Epithelial cell of proximal tubule (primary cell): ENCODE measurements around the gene DGKI. TPM values are rescaled to one million over a fixed set of nuclear protein-coding genes. Genes with fewer than 3 reads are reported as not detected.

ENCODE experiments used
- DNase-seq: peaks from one replicate; pipeline ENCODE4 v3.0.0-alpha.2; 2011; ENCODE audit warnings: low read depth
- H3K4me3 ChIP-seq: 2 replicates; pipeline ENCODE4 v1.5.1; 2011; ENCODE audit warnings: low read depth, mild to moderate bottlenecking, low read length
- total RNA-seq: library from RNA; depleted of rRNA; stranded (reverse); fragments of >200 nt; gene quantifications from 2 replicates; pipeline ENCODE4 v1.2.3, GENCODE V29; 2015
- TF ChIP-seq, protein P1 (sequence below): conservative IDR thresholded peaks from 2 replicates; pipeline ENCODE4 v1.5.1; 2012; ENCODE audit warnings: low read depth, mild to moderate bottlenecking, low read length

Gene DGKI
- total RNA-seq, 1 donor from 2014 or later = 0.69 TPM

- no peak for DNase-seq
- TF ChIP-seq, protein P1, sequence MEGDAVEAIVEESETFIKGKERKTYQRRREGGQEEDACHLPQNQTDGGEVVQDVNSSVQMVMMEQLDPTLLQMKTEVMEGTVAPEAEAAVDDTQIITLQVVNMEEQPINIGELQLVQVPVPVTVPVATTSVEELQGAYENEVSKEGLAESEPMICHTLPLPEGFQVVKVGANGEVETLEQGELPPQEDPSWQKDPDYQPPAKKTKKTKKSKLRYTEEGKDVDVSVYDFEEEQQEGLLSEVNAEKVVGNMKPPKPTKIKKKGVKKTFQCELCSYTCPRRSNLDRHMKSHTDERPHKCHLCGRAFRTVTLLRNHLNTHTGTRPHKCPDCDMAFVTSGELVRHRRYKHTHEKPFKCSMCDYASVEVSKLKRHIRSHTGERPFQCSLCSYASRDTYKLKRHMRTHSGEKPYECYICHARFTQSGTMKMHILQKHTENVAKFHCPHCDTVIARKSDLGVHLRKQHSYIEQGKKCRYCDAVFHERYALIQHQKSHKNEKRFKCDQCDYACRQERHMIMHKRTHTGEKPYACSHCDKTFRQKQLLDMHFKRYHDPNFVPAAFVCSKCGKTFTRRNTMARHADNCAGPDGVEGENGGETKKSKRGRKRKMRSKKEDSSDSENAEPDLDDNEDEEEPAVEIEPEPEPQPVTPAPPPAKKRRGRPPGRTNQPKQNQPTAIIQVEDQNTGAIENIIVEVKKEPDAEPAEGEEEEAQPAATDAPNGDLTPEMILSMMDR = no peak
- no peak overlapping the region for H3K4me3 ChIP-seq
These were observed 400.7 kb downstream of the DGKI start for GRCh38 chr7:137446025-137446424.

GRCh38 chr7:137445268-137445667 is 401.5 kb downstream of the DGKI start:
- TF ChIP-seq, protein P1 = no peak

DNA sequence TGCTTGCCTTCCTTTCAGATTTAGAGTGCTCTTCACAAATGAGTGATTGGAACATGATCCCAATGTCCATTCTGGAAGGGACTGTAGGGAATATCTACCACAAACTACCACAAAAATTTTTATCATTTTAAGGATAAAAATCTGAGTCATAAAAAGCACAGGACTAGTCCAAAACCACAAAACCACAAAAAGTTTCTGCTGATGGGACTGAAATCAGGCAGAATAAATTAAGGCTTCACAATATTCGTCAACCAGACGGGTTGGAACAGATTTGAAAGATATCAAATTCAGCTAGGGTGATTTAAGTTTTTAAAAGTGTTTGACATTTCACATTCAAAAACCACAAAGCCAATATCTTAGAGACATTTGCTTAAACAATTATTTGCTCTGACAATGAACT is 403.2 kb downstream of the DGKI start:
- DNase-seq = no peak
- H3K4me3 ChIP-seq = no peak overlapping the region
- TF ChIP-seq, protein P1 = no peak

More at GRCh38 chr7:137445268-137445667, 401.5 kb downstream of the DGKI start:
- H3K4me3 ChIP-seq = no peak overlapping the region
- DNase-seq = no peak

- H3K4me3 ChIP-seq = no peak overlapping the region
- TF ChIP-seq, protein P1 = no peak
- no peak for DNase-seq
These were observed 405.3 kb downstream of the DGKI start for GRCh38 chr7:137441451-137441850.

- no peak overlapping the region for H3K4me3 ChIP-seq
- no peak for DNase-seq
- TF ChIP-seq, protein P1 = no peak
These were observed 406.6 kb downstream of the DGKI start for GRCh38 chr7:137439829-137440825.

DNA sequence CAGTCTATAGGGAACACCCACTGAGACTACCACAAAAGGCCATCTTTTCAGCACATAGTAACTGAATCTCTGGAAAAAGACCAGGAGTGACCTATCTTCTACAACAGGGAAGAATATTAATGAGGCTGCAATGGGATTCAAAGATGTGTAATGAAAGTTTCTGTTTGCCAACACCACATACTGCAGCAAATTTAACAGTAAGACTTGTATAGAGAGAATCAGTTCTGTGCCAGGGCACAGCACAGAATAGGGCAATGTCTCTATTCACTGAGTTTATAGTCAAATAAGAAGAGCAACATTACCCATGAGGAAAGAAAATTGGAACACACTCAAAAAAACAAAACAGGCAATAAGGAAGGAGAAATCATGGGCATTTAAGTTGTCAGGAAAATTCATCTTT is 411.8 kb downstream of the DGKI start:
- H3K4me3 ChIP-seq = no peak overlapping the region
- no peak for DNase-seq
- TF ChIP-seq, protein P1 = no peak
